Esophagus muscularis mucosa (tissue), 3 donors: ENCODE measurements around the gene TMEM156.

Source experiments
- CTCF ChIP-seq, 3 experiments: fragments of 200-600 bp in 2 of 3; fragments of 450-650 bp in 1 of 3; sonication (generic) in 2 of 3; IDR thresholded peaks; one replicate each; pipeline ENCODE4 v1.5.1; 2017 to 2019; ENCODE audit warnings: antibody characterized with exemption in 3 of 3, mild to moderate bottlenecking in 2 of 3, moderate library complexity in 1 of 3
- POLR2AphosphoS5 ChIP-seq, 2 donors: sonication (generic); formaldehyde crosslinking; IDR thresholded peaks; one replicate each; pipeline ENCODE4 v1.6.1; 2017; ENCODE audit warnings: antibody characterized with exemption in 2 of 2

DNA sequence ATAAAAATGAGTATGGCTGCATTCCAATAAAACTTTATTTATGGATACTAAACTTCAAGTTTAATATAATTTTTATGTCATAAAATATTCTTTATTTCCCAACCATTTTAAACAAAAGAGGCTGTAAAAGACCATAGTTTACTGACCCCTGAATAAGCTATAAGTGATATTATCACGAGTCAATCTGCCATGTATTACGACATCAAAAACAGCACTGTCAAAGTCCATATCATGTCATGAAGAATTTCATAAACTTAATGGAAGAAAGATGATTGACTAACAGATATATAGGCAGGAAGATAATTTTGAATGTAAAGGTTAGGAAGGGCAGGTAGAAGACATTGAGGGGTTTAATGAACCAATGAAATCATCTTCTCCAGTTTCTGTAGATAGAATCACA is 18.2 kb downstream of the TMEM156 start:
- TF ChIP-seq CTCF (IDR thresholded peaks at IDR 0.05), result no peak
- no peak for TF ChIP-seq POLR2AphosphoS5 (IDR thresholded peaks at IDR 0.05)
